K562 (cell line): ENCODE data around the gene PRRT1. TPM values are rescaled to one million over a fixed set of nuclear protein-coding genes. Genes with fewer than 3 reads are reported as not detected.

Experiments
- CCNT2 ChIP-seq: IDR thresholded peaks from 2 replicates; pipeline ENCODE4 v1.6.1; 2011; ENCODE audit warnings: borderline replicate concordance, low read depth, mild to moderate bottlenecking, moderate library complexity, mixed read lengths, low read length; ENCODE audit not compliant: insufficient read length; ENCODE audit errors: extremely low read depth
- CHD1 ChIP-seq: fragments of 200-600 bp; sonication (generic); IDR thresholded peaks from one replicate; pipeline ENCODE4 v1.6.1; 2012; ENCODE audit warnings: mild to moderate bottlenecking, moderate library complexity, low read length, inconsistent platforms
- EP400 ChIP-seq: fragments of 450-650 bp; IDR thresholded peaks from 2 replicates; pipeline ENCODE4 v1.6.1; 2017; ENCODE audit warnings: antibody characterized with exemption, mild to moderate bottlenecking, moderate library complexity
- KAT7 ChIP-seq: sonication (generic); formaldehyde crosslinking; IDR thresholded peaks from 2 replicates; pipeline ENCODE4 v1.8.0; 2022; ENCODE audit warnings: missing genetic modification reagents, mild to moderate bottlenecking, borderline replicate concordance
- KLF13 ChIP-seq: fragments of 450-650 bp; IDR thresholded peaks from 2 replicates; pipeline ENCODE4 v1.6.1; 2016; ENCODE audit warnings: missing genetic modification characterization, low read depth, mild to moderate bottlenecking, missing compliant biosample characterization, moderate library complexity, borderline replicate concordance
- LARP7 ChIP-seq: fragments of 450-650 bp; IDR thresholded peaks from 2 replicates; pipeline ENCODE4 v1.6.1; 2016
- MTA3 ChIP-seq: fragments of 450-650 bp; formaldehyde crosslinking; IDR thresholded peaks from 2 replicates; pipeline ENCODE4 v1.6.1; 2017; ENCODE audit warnings: mild to moderate bottlenecking, borderline replicate concordance
- NR1H2 ChIP-seq: sonication (generic); formaldehyde crosslinking; IDR thresholded peaks from 2 replicates; pipeline ENCODE4 v1.4.0; 2020; ENCODE audit warnings: mild to moderate bottlenecking, missing genetic modification reagents
- ZNF184 ChIP-seq: sonication (generic); formaldehyde crosslinking; IDR thresholded peaks from 2 replicates; pipeline ENCODE4 v1.5.0; 2020; ENCODE audit warnings: missing genetic modification reagents
- ZNF282 ChIP-seq: sonication (generic); formaldehyde crosslinking; IDR thresholded peaks from 2 replicates; pipeline ENCODE4 v1.8.1; 2023; ENCODE audit warnings: missing genetic modification reagents
- ZNF778 ChIP-seq: fragments of 450-650 bp; formaldehyde crosslinking; IDR thresholded peaks from 2 replicates; pipeline ENCODE4 v1.4.0; 2020; ENCODE audit warnings: mild to moderate bottlenecking, moderate library complexity
- polyA plus RNA-seq, 8 experiments: library from polyadenylated mRNA; depleted of rRNA in 4 of 8; stranded (reverse) in 5 of 8; unstranded in 3 of 8; fragments of >200 nt; fragmentation: Nextera tagmentation in 2 of 8; fragmentation: Illumina TruSeq in 1 of 8; extraction: Ambion mirVana in 2 of 8; extraction: Trizol in 1 of 8; gene quantifications; 2 replicates each; pipeline versions ENCODE4 v1.2.1 to v1.2.3, GENCODE V29; 2011 to 2014; ENCODE audit warnings: inconsistent platforms in 1 of 8, missing spikeins in 1 of 8
- total RNA-seq, 7 experiments: library from RNA; depleted of rRNA in 6 of 7; stranded (reverse); fragments of >200 nt in 6 of 7; fragmentation: Illumina TruSeq in 2 of 7; extraction: Trizol in 2 of 7; gene quantifications; 2 replicates each; pipeline versions ENCODE4 v1.2.1 to v1.2.3, GENCODE V29; 2011 to 2021; ENCODE audit warnings: low replicate concordance in 1 of 7
- TF ChIP-seq, protein P1 (sequence below): fragments of 450-650 bp; IDR thresholded peaks from 2 replicates; pipeline ENCODE4 v1.6.1; 2017; ENCODE audit warnings: antibody characterized with exemption, mild to moderate bottlenecking
- TF ChIP-seq, protein P2 (sequence below): fragments of 250-450 bp; sonication (Bioruptor Pico); IDR thresholded peaks from 2 replicates; pipeline ENCODE4 v1.4.0; 2020; ENCODE audit warnings: mild to moderate bottlenecking, moderate library complexity, borderline replicate concordance
- TF ChIP-seq, protein P3 (sequence below): fragments of 450-650 bp; IDR thresholded peaks from 2 replicates; pipeline ENCODE4 v1.6.1; 2016; ENCODE audit warnings: low read depth, mild to moderate bottlenecking, moderate library complexity
- TF ChIP-seq, protein P4 (sequence below): fragments of 450-650 bp; formaldehyde crosslinking; IDR thresholded peaks from 2 replicates; pipeline ENCODE4 v1.4.0; 2020; ENCODE audit warnings: mild to moderate bottlenecking, moderate library complexity
- TF ChIP-seq, protein P5 (sequence below): fragments of 450-650 bp; formaldehyde crosslinking; IDR thresholded peaks from 2 replicates; pipeline ENCODE4 v1.4.0; 2020; ENCODE audit warnings: mild to moderate bottlenecking

Gene PRRT1
- total and polyA plus RNA-seq, 9 of the 15 experiments (the other 6 are each of a cell fraction or from before 2014, with no cell fraction given), result 0.14 to 3.5 (median 0.41) TPM

DNA sequence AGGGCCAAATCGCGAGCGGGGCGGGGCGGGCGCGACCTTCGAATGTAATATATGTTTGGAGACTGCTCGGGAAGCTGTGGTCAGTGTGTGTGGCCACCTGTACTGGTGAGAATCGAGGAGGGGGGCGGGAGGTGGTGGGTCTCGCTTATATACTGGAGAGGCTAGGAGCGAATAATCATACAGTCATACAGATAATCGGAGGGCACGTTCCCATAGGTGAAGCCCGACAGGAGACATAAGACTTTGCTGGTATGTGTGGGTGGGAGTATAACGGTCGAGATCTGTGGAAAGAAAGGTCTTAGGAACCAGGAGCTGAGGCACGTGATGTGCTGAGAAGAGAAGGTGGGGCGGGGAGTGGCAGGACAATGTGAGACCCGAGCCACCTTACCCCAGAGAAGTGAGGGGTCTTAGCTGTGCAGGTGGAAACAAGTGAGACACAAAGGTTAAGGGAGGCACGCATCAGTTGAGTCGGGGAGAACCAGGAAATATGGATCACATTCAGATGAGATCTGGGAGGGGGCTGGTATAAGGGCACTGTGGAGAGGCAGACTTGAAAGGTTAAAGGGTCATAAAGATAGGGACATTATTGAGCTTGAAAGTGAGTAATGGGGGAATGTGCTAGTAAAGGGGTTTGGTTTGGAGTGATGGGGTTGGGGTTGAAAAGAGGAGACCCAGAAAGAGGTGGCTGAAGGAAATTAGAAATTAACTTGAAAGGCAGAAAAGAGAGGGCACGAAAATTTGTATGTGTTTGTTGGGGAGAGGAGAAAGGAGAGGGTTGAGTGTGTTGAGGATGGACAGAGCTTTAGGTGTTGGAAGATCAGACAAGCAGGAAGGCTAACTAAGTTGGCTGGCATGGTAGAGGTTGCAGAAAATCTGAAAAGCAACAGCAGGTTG is 27.1 kb upstream of the PRRT1 start (continued):
- TF ChIP-seq CCNT2 (no peak), ZNF282 (CRISPR knock-in tag) (no peak), LARP7 (no peak), ZNF184 (no peak), CHD1 (no peak), KLF13 (tag) (no peak), ZNF778 (CRISPR knock-in tag) (no peak), MTA3 (0 out of 2 replicates have a peak, but pooled peaks have one; percentile 41), KAT7 (CRISPR knock-in tag) (no peak), EP400 (peak; percentile 79), NR1H2 (CRISPR knock-in tag) (0 out of 2 replicates have a peak, but pooled peaks have one; percentile 52)
- TF ChIP-seq, protein P1, sequence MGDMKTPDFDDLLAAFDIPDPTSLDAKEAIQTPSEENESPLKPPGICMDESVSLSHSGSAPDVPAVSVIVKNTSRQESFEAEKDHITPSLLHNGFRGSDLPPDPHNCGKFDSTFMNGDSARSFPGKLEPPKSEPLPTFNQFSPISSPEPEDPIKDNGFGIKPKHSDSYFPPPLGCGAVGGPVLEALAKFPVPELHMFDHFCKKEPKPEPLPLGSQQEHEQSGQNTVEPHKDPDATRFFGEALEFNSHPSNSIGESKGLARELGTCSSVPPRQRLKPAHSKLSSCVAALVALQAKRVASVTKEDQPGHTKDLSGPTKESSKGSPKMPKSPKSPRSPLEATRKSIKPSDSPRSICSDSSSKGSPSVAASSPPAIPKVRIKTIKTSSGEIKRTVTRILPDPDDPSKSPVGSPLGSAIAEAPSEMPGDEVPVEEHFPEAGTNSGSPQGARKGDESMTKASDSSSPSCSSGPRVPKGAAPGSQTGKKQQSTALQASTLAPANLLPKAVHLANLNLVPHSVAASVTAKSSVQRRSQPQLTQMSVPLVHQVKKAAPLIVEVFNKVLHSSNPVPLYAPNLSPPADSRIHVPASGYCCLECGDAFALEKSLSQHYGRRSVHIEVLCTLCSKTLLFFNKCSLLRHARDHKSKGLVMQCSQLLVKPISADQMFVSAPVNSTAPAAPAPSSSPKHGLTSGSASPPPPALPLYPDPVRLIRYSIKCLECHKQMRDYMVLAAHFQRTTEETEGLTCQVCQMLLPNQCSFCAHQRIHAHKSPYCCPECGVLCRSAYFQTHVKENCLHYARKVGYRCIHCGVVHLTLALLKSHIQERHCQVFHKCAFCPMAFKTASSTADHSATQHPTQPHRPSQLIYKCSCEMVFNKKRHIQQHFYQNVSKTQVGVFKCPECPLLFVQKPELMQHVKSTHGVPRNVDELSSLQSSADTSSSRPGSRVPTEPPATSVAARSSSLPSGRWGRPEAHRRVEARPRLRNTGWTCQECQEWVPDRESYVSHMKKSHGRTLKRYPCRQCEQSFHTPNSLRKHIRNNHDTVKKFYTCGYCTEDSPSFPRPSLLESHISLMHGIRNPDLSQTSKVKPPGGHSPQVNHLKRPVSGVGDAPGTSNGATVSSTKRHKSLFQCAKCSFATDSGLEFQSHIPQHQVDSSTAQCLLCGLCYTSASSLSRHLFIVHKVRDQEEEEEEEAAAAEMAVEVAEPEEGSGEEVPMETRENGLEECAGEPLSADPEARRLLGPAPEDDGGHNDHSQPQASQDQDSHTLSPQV, result no peak
- TF ChIP-seq, protein P2, sequence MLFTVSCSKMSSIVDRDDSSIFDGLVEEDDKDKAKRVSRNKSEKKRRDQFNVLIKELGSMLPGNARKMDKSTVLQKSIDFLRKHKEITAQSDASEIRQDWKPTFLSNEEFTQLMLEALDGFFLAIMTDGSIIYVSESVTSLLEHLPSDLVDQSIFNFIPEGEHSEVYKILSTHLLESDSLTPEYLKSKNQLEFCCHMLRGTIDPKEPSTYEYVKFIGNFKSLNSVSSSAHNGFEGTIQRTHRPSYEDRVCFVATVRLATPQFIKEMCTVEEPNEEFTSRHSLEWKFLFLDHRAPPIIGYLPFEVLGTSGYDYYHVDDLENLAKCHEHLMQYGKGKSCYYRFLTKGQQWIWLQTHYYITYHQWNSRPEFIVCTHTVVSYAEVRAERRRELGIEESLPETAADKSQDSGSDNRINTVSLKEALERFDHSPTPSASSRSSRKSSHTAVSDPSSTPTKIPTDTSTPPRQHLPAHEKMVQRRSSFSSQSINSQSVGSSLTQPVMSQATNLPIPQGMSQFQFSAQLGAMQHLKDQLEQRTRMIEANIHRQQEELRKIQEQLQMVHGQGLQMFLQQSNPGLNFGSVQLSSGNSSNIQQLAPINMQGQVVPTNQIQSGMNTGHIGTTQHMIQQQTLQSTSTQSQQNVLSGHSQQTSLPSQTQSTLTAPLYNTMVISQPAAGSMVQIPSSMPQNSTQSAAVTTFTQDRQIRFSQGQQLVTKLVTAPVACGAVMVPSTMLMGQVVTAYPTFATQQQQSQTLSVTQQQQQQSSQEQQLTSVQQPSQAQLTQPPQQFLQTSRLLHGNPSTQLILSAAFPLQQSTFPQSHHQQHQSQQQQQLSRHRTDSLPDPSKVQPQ (CRISPR knock-in tag), result no peak
- TF ChIP-seq, protein P3, sequence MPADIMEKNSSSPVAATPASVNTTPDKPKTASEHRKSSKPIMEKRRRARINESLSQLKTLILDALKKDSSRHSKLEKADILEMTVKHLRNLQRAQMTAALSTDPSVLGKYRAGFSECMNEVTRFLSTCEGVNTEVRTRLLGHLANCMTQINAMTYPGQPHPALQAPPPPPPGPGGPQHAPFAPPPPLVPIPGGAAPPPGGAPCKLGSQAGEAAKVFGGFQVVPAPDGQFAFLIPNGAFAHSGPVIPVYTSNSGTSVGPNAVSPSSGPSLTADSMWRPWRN, result peak; percentile 26; the same call in 1 of the 2 replicates
- TF ChIP-seq, protein P4, sequence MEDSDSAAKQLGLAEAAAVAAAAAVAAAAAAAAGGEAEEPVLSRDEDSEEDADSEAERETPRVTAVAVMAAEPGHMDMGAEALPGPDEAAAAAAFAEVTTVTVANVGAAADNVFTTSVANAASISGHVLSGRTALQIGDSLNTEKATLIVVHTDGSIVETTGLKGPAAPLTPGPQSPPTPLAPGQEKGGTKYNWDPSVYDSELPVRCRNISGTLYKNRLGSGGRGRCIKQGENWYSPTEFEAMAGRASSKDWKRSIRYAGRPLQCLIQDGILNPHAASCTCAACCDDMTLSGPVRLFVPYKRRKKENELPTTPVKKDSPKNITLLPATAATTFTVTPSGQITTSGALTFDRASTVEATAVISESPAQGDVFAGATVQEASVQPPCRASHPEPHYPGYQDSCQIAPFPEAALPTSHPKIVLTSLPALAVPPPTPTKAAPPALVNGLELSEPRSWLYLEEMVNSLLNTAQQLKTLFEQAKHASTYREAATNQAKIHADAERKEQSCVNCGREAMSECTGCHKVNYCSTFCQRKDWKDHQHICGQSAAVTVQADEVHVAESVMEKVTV (CRISPR knock-in tag), result no peak
- TF ChIP-seq, protein P5, sequence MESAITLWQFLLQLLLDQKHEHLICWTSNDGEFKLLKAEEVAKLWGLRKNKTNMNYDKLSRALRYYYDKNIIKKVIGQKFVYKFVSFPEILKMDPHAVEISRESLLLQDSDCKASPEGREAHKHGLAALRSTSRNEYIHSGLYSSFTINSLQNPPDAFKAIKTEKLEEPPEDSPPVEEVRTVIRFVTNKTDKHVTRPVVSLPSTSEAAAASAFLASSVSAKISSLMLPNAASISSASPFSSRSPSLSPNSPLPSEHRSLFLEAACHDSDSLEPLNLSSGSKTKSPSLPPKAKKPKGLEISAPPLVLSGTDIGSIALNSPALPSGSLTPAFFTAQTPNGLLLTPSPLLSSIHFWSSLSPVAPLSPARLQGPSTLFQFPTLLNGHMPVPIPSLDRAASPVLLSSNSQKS (CRISPR knock-in tag), result no peak
